Measurements from ENCODE around the gene SLC2A2. TPM values are rescaled to one million over a fixed set of nuclear protein-coding genes. Genes with fewer than 3 reads are reported as not detected.

Gene SLC2A2
- total and polyA plus RNA-seq, 2 donors from 2014 or later = 12.6 to 31.0 TPM

GRCh38 chr3:170966495-170966894 lies 60.0 kb downstream of the SLC2A2 start:
- intact Hi-C loops (cut with DNase I) = no loop called here
- H3K27me3 ChIP-seq (ENCODE audit: control insufficient read depth, insufficient read depth, low read length) = no peaks in the 10 kb centered on the region
- no peak overlapping the region for H3K4me3 ChIP-seq (ENCODE audit: low read length in 3 of 3)
- no peak for TF ChIP-seq CTCF (IDR thresholded peaks at IDR 0.05; ENCODE audit: borderline replicate concordance, extremely low read depth, insufficient read depth)
- no peak for FAIRE-seq
- H3K27ac ChIP-seq (ENCODE audit: low read depth in 2 of 2, low read length in 2 of 2) = no peak overlapping the region
- no peak for DNase-seq
- no peaks in the 10 kb centered on the region for H3K4me1 ChIP-seq (ENCODE audit: control insufficient read depth in 2 of 3, insufficient read depth in 2 of 3, low read depth in 1 of 3, low read length in 3 of 3)
- H3K36me3 ChIP-seq (ENCODE audit: control insufficient read depth in 2 of 3, insufficient read depth in 3 of 3, low read length in 3 of 3) = no peaks in the 10 kb centered on the region
- no peaks in the 10 kb centered on the region for H3K9me3 ChIP-seq (ENCODE audit: control insufficient read depth in 2 of 3, insufficient read depth in 1 of 3, low read length in 3 of 3)
- H3K9ac ChIP-seq (ENCODE audit: low read length in 3 of 3) = no peak overlapping the region

- Histone ChIP-seq H3K9me3 (ENCODE audit: control insufficient read depth in 2 of 3, insufficient read depth in 1 of 3, low read length in 3 of 3) (no peaks in the 10 kb centered on the region), H3K9ac (ENCODE audit: low read length in 3 of 3) (no peak overlapping the region)
- FAIRE-seq = no peak
Measured at GRCh38 chr3:170962411-170962810, 64.1 kb downstream of the SLC2A2 start.

DNA sequence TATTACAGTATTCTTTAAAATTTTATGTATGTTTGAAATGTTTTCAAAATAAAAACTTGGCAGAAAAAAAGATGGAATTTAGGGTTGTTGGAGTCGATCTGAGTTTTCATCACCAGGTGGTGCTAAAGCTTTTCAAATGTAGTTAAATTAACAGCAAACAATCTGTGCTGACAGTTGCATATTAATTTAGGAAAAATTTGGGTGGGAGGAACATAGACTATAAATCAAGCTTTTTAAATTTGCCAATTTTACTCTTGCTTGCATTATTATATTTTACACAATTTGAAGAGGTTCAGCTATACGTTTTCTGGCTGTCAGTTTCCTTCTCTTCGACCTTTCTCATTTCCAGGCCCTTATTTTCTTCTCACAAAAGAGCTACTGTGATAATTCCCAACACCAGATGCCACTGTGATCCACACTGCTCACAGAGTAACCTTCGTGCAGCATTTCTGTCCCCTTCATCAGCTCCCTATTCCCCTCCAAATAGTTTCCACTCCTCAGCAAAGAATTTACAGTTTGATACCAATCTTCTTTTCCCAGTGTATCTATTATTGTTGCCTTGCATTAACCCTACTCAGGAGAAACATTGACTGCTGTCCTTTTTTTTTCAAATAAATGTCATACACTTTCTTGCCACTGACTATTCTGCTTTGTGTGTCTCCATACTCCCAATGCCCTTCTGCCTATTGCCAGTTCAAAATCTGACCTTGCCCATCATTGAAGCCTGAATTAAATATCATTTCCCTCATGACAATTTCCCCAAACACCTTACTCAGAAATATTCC lies 64.7 kb downstream of the SLC2A2 start:
- Histone ChIP-seq H3K9ac (ENCODE audit: low read length in 3 of 3) (no peak overlapping the region), H3K27ac (ENCODE audit: low read depth in 2 of 2, low read length in 2 of 2) (no peak overlapping the region), H3K4me1 (ENCODE audit: control insufficient read depth in 2 of 3, insufficient read depth in 2 of 3, low read depth in 1 of 3, low read length in 3 of 3) (no peaks in the 10 kb centered on the region), H3K4me3 (ENCODE audit: low read length in 3 of 3) (no peak overlapping the region), H3K9me3 (ENCODE audit: control insufficient read depth in 2 of 3, insufficient read depth in 1 of 3, low read length in 3 of 3) (no peaks in the 10 kb centered on the region), H3K36me3 (ENCODE audit: control insufficient read depth in 2 of 3, insufficient read depth in 3 of 3, low read length in 3 of 3) (no peaks in the 10 kb centered on the region), H3K27me3 (ENCODE audit: control insufficient read depth, insufficient read depth, low read length) (no peaks in the 10 kb centered on the region)
- FAIRE-seq (peak; percentile 95), DNase-seq (peak in 2 of 5 donors; percentile 43 to 53)
- intact Hi-C loops (cut with DNase I) = no loop called here
- TF ChIP-seq CTCF (IDR thresholded peaks at IDR 0.05; ENCODE audit: borderline replicate concordance, extremely low read depth, insufficient read depth) = peak; percentile 57

More at GRCh38 chr3:170962411-170962810, 64.1 kb downstream of the SLC2A2 start:
- no peak for TF ChIP-seq CTCF (IDR thresholded peaks at IDR 0.05; ENCODE audit: borderline replicate concordance, extremely low read depth, insufficient read depth)
- Histone ChIP-seq H3K36me3 (ENCODE audit: control insufficient read depth in 2 of 3, insufficient read depth in 3 of 3, low read length in 3 of 3) (no peaks in the 10 kb centered on the region), H3K4me3 (ENCODE audit: low read length in 3 of 3) (no peak overlapping the region), H3K27ac (ENCODE audit: low read depth in 2 of 2, low read length in 2 of 2) (no peak overlapping the region), H3K4me1 (ENCODE audit: control insufficient read depth in 2 of 3, insufficient read depth in 2 of 3, low read depth in 1 of 3, low read length in 3 of 3) (no peaks in the 10 kb centered on the region), H3K27me3 (ENCODE audit: control insufficient read depth, insufficient read depth, low read length) (no peaks in the 10 kb centered on the region)
- intact Hi-C loops (cut with DNase I) = no loop called here
- DNase-seq = no peak
